ACC112 (cell line): Measurements from ENCODE around the gene OIP5.
"Not testable (repeated sequence)": the region's sequence is repeated elsewhere in the genome, so short reads cannot be mapped to it uniquely, and the experiment has no call there.

ENCODE experiments used
- H2AFZ ChIP-seq: fragments of 200-600 bp; sonication (generic); one replicate; pipeline ENCODE4 v1.6.0; 2017; ENCODE audit warnings: antibody characterized with exemption, low read length; ENCODE audit not compliant: unreplicated experiment
- H3K27ac ChIP-seq: fragments of 200-600 bp; sonication (generic); 2 replicates; pipeline ENCODE4 v1.5.1; 2014; ENCODE audit warnings: low read depth, mild to moderate bottlenecking, antibody characterized with exemption, low read length, moderate library complexity
- H3K27me3 ChIP-seq: fragments of 200-600 bp; sonication (generic); 2 replicates; pipeline ENCODE4 v1.6.1; 2014; ENCODE audit warnings: mild to moderate bottlenecking, antibody characterized with exemption, low read length, moderate library complexity, mixed read lengths; ENCODE audit not compliant: insufficient read depth
- H3K36me3 ChIP-seq: fragments of 200-600 bp; sonication (generic); 2 replicates; pipeline ENCODE4 v1.6.1; 2016; ENCODE audit warnings: mild to moderate bottlenecking, antibody characterized with exemption, low read length, moderate library complexity, mixed read lengths; ENCODE audit not compliant: insufficient read depth
- H3K4me1 ChIP-seq: fragments of 200-600 bp; sonication (generic); one replicate; pipeline ENCODE4 v1.6.1; 2016; ENCODE audit warnings: low read length, mixed read lengths; ENCODE audit not compliant: insufficient read depth, unreplicated experiment, control insufficient read depth
- H3K4me3 ChIP-seq: fragments of 200-600 bp; sonication (generic); 2 replicates; pipeline ENCODE4 v1.5.1; 2014; ENCODE audit warnings: mild to moderate bottlenecking, low read depth, low read length
- H3K79me2 ChIP-seq: fragments of 200-600 bp; sonication (generic); one replicate; pipeline ENCODE4 v1.6.0; 2016; ENCODE audit warnings: low read length; ENCODE audit not compliant: control insufficient read depth, unreplicated experiment, insufficient read depth

OIP5 gene

GRCh38 chr15:41301587-41301986 is 30.8 kb downstream of the OIP5 start:
- H3K27me3 ChIP-seq = no peaks in the 10 kb centered on the region
- no peaks in the 10 kb centered on the region for H3K79me2 ChIP-seq
- H3K4me1 ChIP-seq = no peaks in the 10 kb centered on the region
- no peak overlapping the region for H3K4me3 ChIP-seq
- H3K27ac ChIP-seq = no peak overlapping the region
- no peak overlapping the region for H2AFZ ChIP-seq
- peaks cover 6% of the 10 kb centered on the region; the same call in 1 of the 2 replicates for H3K36me3 ChIP-seq

GRCh38 chr15:41301139-41301538 is 31.3 kb downstream of the OIP5 start:
- H2AFZ ChIP-seq, H3K79me2 ChIP-seq, H3K27me3 ChIP-seq, H3K36me3 ChIP-seq, H3K27ac ChIP-seq, H3K4me3 ChIP-seq, H3K4me1 ChIP-seq: not testable (repeated sequence)

DNA sequence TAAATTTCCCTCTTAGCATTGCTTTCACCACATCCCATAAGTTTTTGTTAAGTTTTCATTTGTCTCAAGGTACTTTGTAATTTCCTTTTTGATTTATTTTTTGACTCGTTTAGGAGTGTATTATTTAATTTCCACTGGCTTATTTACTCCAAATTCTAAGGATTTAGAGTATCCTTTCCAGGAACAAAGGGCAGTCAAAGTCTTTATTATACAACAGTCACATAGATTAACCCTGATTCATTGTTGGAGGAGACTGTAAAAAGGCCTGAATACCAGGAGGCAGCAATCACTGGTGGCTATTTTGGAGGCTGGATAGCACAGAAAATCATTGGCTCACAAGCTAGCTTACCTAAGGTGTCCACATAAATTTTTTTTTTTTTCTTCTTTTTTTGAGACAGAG is 39.9 kb downstream of the OIP5 start:
- no peaks in the 10 kb centered on the region for H3K4me1 ChIP-seq
- H3K4me3 ChIP-seq = no peak overlapping the region
- no peak overlapping the region for H3K27ac ChIP-seq
- no peak overlapping the region for H2AFZ ChIP-seq
- no peaks in the 10 kb centered on the region for H3K27me3 ChIP-seq
- peaks cover 14% of the 10 kb centered on the region for H3K36me3 ChIP-seq
- peaks cover 10% of the 10 kb centered on the region for H3K79me2 ChIP-seq

DNA sequence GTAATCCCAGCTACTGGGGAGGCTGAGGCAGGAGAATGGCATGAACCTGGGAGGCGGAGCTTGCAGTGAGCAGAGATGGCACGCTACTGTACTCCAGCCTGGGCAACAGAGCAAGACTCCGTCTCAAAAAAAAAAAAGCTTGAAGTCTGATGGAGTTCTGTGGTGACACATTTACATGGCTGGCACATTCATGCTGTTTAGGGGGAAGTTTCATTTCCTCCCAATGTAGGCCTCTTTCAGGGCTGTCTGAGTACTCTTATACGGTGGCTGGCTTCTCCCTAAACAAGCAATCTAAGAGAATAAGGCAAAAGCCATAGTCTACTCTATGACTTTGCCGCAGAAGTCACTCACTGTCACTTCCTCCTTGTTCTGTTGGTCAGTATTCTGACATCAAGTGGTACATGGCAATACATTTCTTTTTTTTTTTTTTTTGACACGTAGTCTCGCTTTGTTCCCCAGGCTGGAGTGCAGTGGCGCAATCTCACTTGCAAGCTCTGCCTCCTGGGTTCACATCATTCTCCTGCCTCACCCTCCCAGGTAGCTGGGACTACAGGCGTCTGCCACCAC is 41.2 kb downstream of the OIP5 start:
- no peak overlapping the region for H3K27ac ChIP-seq
- peaks cover 21% of the 10 kb centered on the region for H3K79me2 ChIP-seq
- no peak overlapping the region for H2AFZ ChIP-seq
- H3K4me1 ChIP-seq = peaks cover 13% of the 10 kb centered on the region
- H3K27me3 ChIP-seq = no peaks in the 10 kb centered on the region
- peaks cover 18% of the 10 kb centered on the region for H3K36me3 ChIP-seq
- H3K4me3 ChIP-seq = no peak overlapping the region

DNA sequence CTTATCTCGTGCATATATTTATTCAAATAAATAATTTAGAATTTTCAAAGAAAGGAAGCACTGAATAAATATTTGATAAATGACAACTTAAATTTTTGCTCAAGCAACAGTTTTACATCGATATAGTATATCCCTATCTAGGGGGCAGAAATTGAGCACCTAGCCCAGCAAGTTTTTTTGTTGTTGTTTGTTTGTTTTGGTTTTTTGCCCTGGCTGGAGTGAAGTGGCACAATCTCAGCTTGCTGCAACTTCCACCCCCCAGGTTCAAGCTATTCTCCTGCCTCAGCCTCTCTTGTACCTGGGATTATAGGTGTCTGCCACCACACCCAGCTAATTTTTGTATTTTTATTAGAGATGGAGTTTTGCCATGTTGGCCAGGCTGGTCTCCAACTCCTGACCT is 42.4 kb downstream of the OIP5 start:
- H3K79me2 ChIP-seq = peaks cover 32% of the 10 kb centered on the region
- peaks cover 25% of the 10 kb centered on the region for H3K36me3 ChIP-seq
- H3K4me1 ChIP-seq = peaks cover 25% of the 10 kb centered on the region
- H2AFZ ChIP-seq = no peak overlapping the region
- H3K4me3 ChIP-seq = no peak overlapping the region
- H3K27ac ChIP-seq = no peak overlapping the region
- H3K27me3 ChIP-seq = no peaks in the 10 kb centered on the region

- no peak overlapping the region for H2AFZ ChIP-seq
- no peak overlapping the region for H3K4me3 ChIP-seq
- H3K79me2 ChIP-seq = peaks cover 43% of the 10 kb centered on the region
- H3K27me3 ChIP-seq = no peaks in the 10 kb centered on the region
- H3K4me1 ChIP-seq = peaks cover 26% of the 10 kb centered on the region
- no peak overlapping the region for H3K27ac ChIP-seq
- peaks cover 25% of the 10 kb centered on the region for H3K36me3 ChIP-seq
Measured at GRCh38 chr15:41288464-41288863, 43.9 kb downstream of the OIP5 start.

DNA sequence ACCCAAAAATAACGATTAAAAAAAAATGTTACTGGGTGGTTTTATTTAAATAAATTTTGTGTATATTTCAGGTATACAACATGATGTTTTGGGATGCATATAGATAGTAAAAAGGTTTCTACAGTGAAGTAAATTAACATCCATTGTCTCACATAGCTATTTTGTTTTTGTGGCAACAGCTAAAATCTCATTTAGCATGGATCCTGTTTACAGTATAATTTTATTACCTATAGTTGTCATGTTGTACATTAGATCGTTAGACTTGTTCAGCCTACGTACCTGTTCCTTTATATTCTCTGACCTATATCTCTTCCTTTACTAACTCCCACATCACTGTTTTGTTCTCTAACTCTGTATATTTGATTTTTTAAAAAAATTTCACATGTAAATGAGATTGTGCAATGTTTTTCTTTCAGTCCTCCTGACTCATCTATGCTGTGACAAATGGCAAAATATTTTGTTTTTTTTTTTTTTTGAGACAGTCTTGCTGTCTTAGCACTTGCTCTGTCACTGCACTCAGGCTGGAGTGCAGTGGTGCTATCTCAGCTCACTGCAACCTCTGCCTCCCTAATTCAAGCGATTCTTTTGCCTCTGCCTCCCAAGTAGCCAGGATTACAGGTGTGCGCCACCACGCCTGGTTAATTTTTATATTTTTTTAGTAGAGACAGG is 45.6 kb downstream of the OIP5 start:
- H3K4me3 ChIP-seq = no peak overlapping the region
- peaks cover 36% of the 10 kb centered on the region for H3K4me1 ChIP-seq
- H2AFZ ChIP-seq = no peak overlapping the region
- H3K27ac ChIP-seq = peak overlapping the region; percentile 30
- peaks cover 43% of the 10 kb centered on the region for H3K79me2 ChIP-seq
- H3K27me3 ChIP-seq = no peaks in the 10 kb centered on the region
- H3K36me3 ChIP-seq = peaks cover 25% of the 10 kb centered on the region

DNA sequence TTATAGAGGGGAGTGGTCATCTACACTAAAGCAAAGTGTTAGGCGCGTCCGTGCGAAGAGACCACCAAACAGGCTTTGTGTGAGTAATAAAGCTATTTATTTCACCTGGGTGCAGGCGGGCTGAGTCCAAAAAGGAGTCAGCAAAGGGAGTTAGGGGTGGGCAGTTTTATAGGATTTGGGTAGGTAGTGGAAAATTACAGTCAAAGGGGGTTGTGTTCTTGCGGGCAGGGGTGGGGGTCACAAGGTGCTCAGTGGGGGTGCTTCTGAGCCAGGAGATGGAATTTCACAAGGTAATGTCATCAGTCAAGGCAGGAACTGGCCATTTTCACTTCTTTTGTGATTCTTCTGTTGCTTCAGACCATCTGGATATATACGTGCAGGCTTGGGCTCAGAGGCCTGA is 47.1 kb downstream of the OIP5 start:
- peak overlapping the region; percentile 96 for H3K4me3 ChIP-seq
- H3K36me3 ChIP-seq = peaks cover 25% of the 10 kb centered on the region
- H3K4me1 ChIP-seq = peaks cover 44% of the 10 kb centered on the region
- no peaks in the 10 kb centered on the region for H3K27me3 ChIP-seq
- peaks cover 43% of the 10 kb centered on the region for H3K79me2 ChIP-seq
- H3K27ac ChIP-seq = no peak overlapping the region
- H2AFZ ChIP-seq = no peak overlapping the region

GRCh38 chr15:41284427-41285177 is 47.8 kb downstream of the OIP5 start:
- H2AFZ ChIP-seq = no peak overlapping the region
- H3K36me3 ChIP-seq = peaks cover 28% of the 10 kb centered on the region
- peak overlapping the region; percentile 96 for H3K4me3 ChIP-seq
- H3K27me3 ChIP-seq = no peaks in the 10 kb centered on the region
- peaks cover 43% of the 10 kb centered on the region for H3K79me2 ChIP-seq
- H3K4me1 ChIP-seq = peaks cover 44% of the 10 kb centered on the region
- H3K27ac ChIP-seq = peak overlapping the region; percentile 35

GRCh38 chr15:41283653-41284426 is 48.6 kb downstream of the OIP5 start:
- no peaks in the 10 kb centered on the region for H3K27me3 ChIP-seq
- H3K4me1 ChIP-seq = peaks cover 44% of the 10 kb centered on the region
- peak overlapping the region; percentile 65 for H3K27ac ChIP-seq
- H3K79me2 ChIP-seq = peaks cover 43% of the 10 kb centered on the region
- H2AFZ ChIP-seq = peak overlapping the region; percentile 92
- H3K36me3 ChIP-seq = peaks cover 31% of the 10 kb centered on the region
- H3K4me3 ChIP-seq = peak overlapping the region; percentile 96
